HepG2 (cell line): ENCODE measurements around the gene NUDT3. TPM values are rescaled to one million over a fixed set of nuclear protein-coding genes. Genes with fewer than 3 reads are reported as not detected.

Source experiments
- AGO2 ChIP-seq: fragments of 200-400 bp; formaldehyde crosslinking; optimal IDR thresholded peaks from 2 replicates; pipeline ENCODE3; 2017; ENCODE audit warnings: mild to moderate bottlenecking, low read depth, low read length, moderate library complexity
- ATF2 ChIP-seq: sonication (generic); formaldehyde crosslinking; IDR thresholded peaks from 2 replicates; pipeline ENCODE4 v1.4.0; 2020; ENCODE audit warnings: missing genetic modification reagents
- BCL3 ChIP-seq: sonication (generic); formaldehyde crosslinking; IDR thresholded peaks from 2 replicates; pipeline ENCODE4 v1.5.1; 2020; ENCODE audit warnings: mild to moderate bottlenecking, missing genetic modification reagents, moderate library complexity
- DMAP1 ChIP-seq: IDR thresholded peaks from 2 replicates; pipeline ENCODE4 v1.6.1; 2016
- GZF1 ChIP-seq: sonication (generic); formaldehyde crosslinking; IDR thresholded peaks from 2 replicates; pipeline ENCODE4 v1.5.1; 2020; ENCODE audit warnings: mild to moderate bottlenecking, missing genetic modification reagents
- KMT2B ChIP-seq: IDR thresholded peaks from 2 replicates; pipeline ENCODE4 v1.6.1; 2016; ENCODE audit warnings: missing genetic modification reagents, missing compliant biosample characterization
- PTBP1 ChIP-seq: fragments of 200-400 bp; formaldehyde crosslinking; IDR thresholded peaks from 2 replicates; pipeline ENCODE4 v1.6.1; 2018; ENCODE audit warnings: low read length, low read depth; ENCODE audit not compliant: poor library complexity, severe bottlenecking
- RBM39 ChIP-seq: fragments of 200-400 bp; formaldehyde crosslinking; IDR thresholded peaks from one replicate; pipeline ENCODE4 v1.6.1; 2018; ENCODE audit warnings: antibody characterized with exemption, mild to moderate bottlenecking, low read depth, low read length; ENCODE audit not compliant: poor library complexity, severe bottlenecking
- SOX13 ChIP-seq, 3 experiments: fragments of 450-650 bp in 1 of 3; sonication (generic) in 1 of 3; formaldehyde crosslinking in 1 of 3; IDR thresholded peaks in 2 of 3; conservative IDR thresholded peaks in 1 of 3; 2 replicates each; pipeline versions ENCODE4 v1.5.0 to v1.6.1; 2016 to 2020; ENCODE audit warnings: antibody characterized with exemption in 1 of 3, mild to moderate bottlenecking in 1 of 3, missing compliant biosample characterization in 1 of 3, missing genetic modification reagents in 1 of 3, moderate library complexity in 1 of 3
- STAG1 ChIP-seq: sonication (generic); formaldehyde crosslinking; IDR thresholded peaks from 2 replicates; pipeline ENCODE4 v1.4.0; 2020; ENCODE audit warnings: missing genetic modification reagents
- TCF12 ChIP-seq, 2 experiments: fragments of 450-650 bp in 1 of 2; sonication (generic) in 1 of 2; formaldehyde crosslinking in 1 of 2; IDR thresholded peaks; 2 replicates each; pipeline versions ENCODE4 v1.6.1 to v1.8.0; 2017 to 2022; ENCODE audit warnings: antibody characterized with exemption in 1 of 2, mild to moderate bottlenecking in 1 of 2, missing genetic modification reagents in 1 of 2, moderate library complexity in 1 of 2
- TIGD3 ChIP-seq: sonication (generic); formaldehyde crosslinking; IDR thresholded peaks from 2 replicates; pipeline ENCODE4 v1.5.1; 2020; ENCODE audit warnings: mild to moderate bottlenecking, missing genetic modification reagents, borderline replicate concordance
- XBP1 ChIP-seq: sonication (generic); formaldehyde crosslinking; IDR thresholded peaks from 2 replicates; pipeline ENCODE4 v1.5.0; 2020; ENCODE audit warnings: missing genetic modification reagents
- ZBTB1 ChIP-seq: sonication (generic); formaldehyde crosslinking; IDR thresholded peaks from 2 replicates; pipeline ENCODE4 v1.4.0; 2020; ENCODE audit warnings: missing genetic modification reagents, borderline replicate concordance
- ZBTB44 ChIP-seq: sonication (generic); formaldehyde crosslinking; IDR thresholded peaks from 2 replicates; pipeline ENCODE4 v1.4.0; 2020; ENCODE audit warnings: missing genetic modification reagents
- ZNF17 ChIP-seq: sonication (generic); formaldehyde crosslinking; IDR thresholded peaks from 2 replicates; pipeline ENCODE4 v1.5.0; 2020; ENCODE audit warnings: mild to moderate bottlenecking, missing genetic modification reagents
- ZNF232 ChIP-seq: sonication (generic); formaldehyde crosslinking; IDR thresholded peaks from 2 replicates; pipeline ENCODE4 v1.4.0; 2020; ENCODE audit warnings: missing genetic modification reagents, borderline replicate concordance
- ZNF431 ChIP-seq: sonication (generic); formaldehyde crosslinking; IDR thresholded peaks from 2 replicates; pipeline ENCODE4 v1.9.0; 2022; ENCODE audit warnings: missing genetic modification reagents, low read depth, mild to moderate bottlenecking, borderline replicate concordance
- ZNF556 ChIP-seq: sonication (generic); formaldehyde crosslinking; IDR thresholded peaks from 2 replicates; pipeline ENCODE4 v1.4.0; 2020; ENCODE audit warnings: mild to moderate bottlenecking, missing genetic modification reagents, borderline replicate concordance
- ZNF605 ChIP-seq: sonication (generic); formaldehyde crosslinking; IDR thresholded peaks from 2 replicates; pipeline ENCODE4 v1.8.0; 2022; ENCODE audit warnings: mild to moderate bottlenecking, missing genetic modification reagents
- polyA plus RNA-seq, 8 experiments: library from polyadenylated mRNA; depleted of rRNA in 3 of 8; stranded (reverse) in 7 of 8; unstranded in 1 of 8; fragments of >200 nt; fragmentation: Illumina TruSeq in 4 of 8; extraction: Trizol in 4 of 8; gene quantifications; 2 replicates each; pipeline versions ENCODE4 v1.2.1 to v1.2.3, GENCODE V29; 2011 to 2016; ENCODE audit warnings: low read depth in 4 of 8, missing spikeins in 1 of 8, mixed read lengths in 1 of 8; ENCODE audit not compliant: insufficient read depth in 1 of 8
- total RNA-seq, 5 experiments: library from RNA; depleted of rRNA; stranded (reverse); fragments of >200 nt; fragmentation: Illumina TruSeq; extraction: Trizol; gene quantifications; 2 replicates each; pipeline ENCODE4 v1.2.3, GENCODE V29; 2016; ENCODE audit warnings: low read depth in 1 of 5

NUDT3 gene
- total and polyA plus RNA-seq, 2 of the 13 experiments (the other 11 are each of a cell fraction or from before 2014, with no cell fraction given): 20.2 to 20.6 TPM

- TF ChIP-seq TIGD3 (CRISPR knock-in tag) (peak; percentile 88), GZF1 (CRISPR knock-in tag) (peak; percentile 84; the same call in 1 of the 2 replicates), ZNF556 (no peak), BCL3 (no peak), SOX13 (IDR thresholded peaks at IDR 0.05) (no peak), SOX13 (CRISPR knock-in tag; conservative IDR thresholded peaks at IDR 0.05 in 1 of 2, IDR thresholded peaks at IDR 0.05 in 1 of 2) (peak in 1 of 2 experiments; percentile 26; a peak in 1 of 4 replicates), TCF12 (IDR thresholded peaks at IDR 0.05) (no peak), TCF12 (CRISPR knock-in tag; IDR thresholded peaks at IDR 0.05) (peak; percentile 15; the same call in 1 of the 2 replicates), ZNF431 (CRISPR knock-in tag) (no peak), DMAP1 (CRISPR knock-in tag) (peak; percentile 70), KMT2B (CRISPR knock-in tag) (no peak; the same call in 1 of the 2 replicates), ZNF605 (CRISPR knock-in tag) (peak; percentile 72; the same call in 1 of the 2 replicates), ZBTB1 (CRISPR knock-in tag) (no peak), XBP1 (CRISPR knock-in tag) (no peak), ZNF17 (no peak), ZBTB44 (CRISPR knock-in tag) (no peak), ATF2 (CRISPR knock-in tag) (no peak), PTBP1 (no peak), STAG1 (CRISPR knock-in tag) (no peak), AGO2 (peak; percentile 93), RBM39 (no peak), ZNF232 (CRISPR knock-in tag) (peak; percentile 86; the same call in 1 of the 2 replicates)
Observed at GRCh38 chr6:34391786-34392496, 528 bp downstream of the NUDT3 start (continued).
